ENCODE measurements around the gene PLEKHM3.

Gene PLEKHM3

GRCh38 chr2:207937823-207938222 lies 87.5 kb downstream of the PLEKHM3 start:
- H3K4me3 ChIP-seq (ENCODE audit: low read length) = no peak overlapping the region
- no peaks in the 10 kb centered on the region for H4K20me1 ChIP-seq (ENCODE audit: insufficient read depth, low read length)
- no peak overlapping the region for H3K9ac ChIP-seq (ENCODE audit: low read length)
- no peak overlapping the region for H3K27ac ChIP-seq (ENCODE audit: low read length)
- no peaks in the 10 kb centered on the region for H3K9me3 ChIP-seq (ENCODE audit: insufficient read depth, low read length)
- no peaks in the 10 kb centered on the region for H3K4me1 ChIP-seq (ENCODE audit: low read length)
- no peak overlapping the region for H2AFZ ChIP-seq (ENCODE audit: low read depth, low read length)
- TF ChIP-seq CTCF (IDR thresholded peaks at IDR 0.05; ENCODE audit: low read depth, low read length) (no peak), EZH2phosphoT487 (IDR thresholded peaks at IDR 0.05; ENCODE audit: low read depth) (no peak)
- H3K79me2 ChIP-seq (ENCODE audit: low read length) = no peaks in the 10 kb centered on the region
- H3K27me3 ChIP-seq (ENCODE audit: low read depth, low read length) = no peaks in the 10 kb centered on the region
- no peaks in the 10 kb centered on the region for H3K36me3 ChIP-seq (replicated peaks; ENCODE audit: low read depth, low read length)
- no peak overlapping the region for H3K4me2 ChIP-seq (ENCODE audit: low read length)

GRCh38 chr2:207937253-207937652 lies 88.1 kb downstream of the PLEKHM3 start:
- H3K9ac ChIP-seq (ENCODE audit: low read length) = no peak overlapping the region
- no peak overlapping the region for H3K4me2 ChIP-seq (ENCODE audit: low read length)
- H3K27me3 ChIP-seq (ENCODE audit: low read depth, low read length) = no peaks in the 10 kb centered on the region
- H3K27ac ChIP-seq (ENCODE audit: low read length) = no peak overlapping the region
- H3K4me3 ChIP-seq (ENCODE audit: low read length) = no peak overlapping the region
- no peaks in the 10 kb centered on the region for H4K20me1 ChIP-seq (ENCODE audit: insufficient read depth, low read length)
- H3K4me1 ChIP-seq (ENCODE audit: low read length) = no peaks in the 10 kb centered on the region
- H2AFZ ChIP-seq (ENCODE audit: low read depth, low read length) = no peak overlapping the region
- no peak for TF ChIP-seq EZH2phosphoT487 (IDR thresholded peaks at IDR 0.05; ENCODE audit: low read depth)
- no peak for TF ChIP-seq CTCF (IDR thresholded peaks at IDR 0.05; ENCODE audit: low read depth, low read length)
- no peaks in the 10 kb centered on the region for H3K36me3 ChIP-seq (replicated peaks; ENCODE audit: low read depth, low read length)
- H3K9me3 ChIP-seq (ENCODE audit: insufficient read depth, low read length) = no peaks in the 10 kb centered on the region
- no peaks in the 10 kb centered on the region for H3K79me2 ChIP-seq (ENCODE audit: low read length)

GRCh38 chr2:207936380-207936779 lies 88.9 kb downstream of the PLEKHM3 start:
- no peaks in the 10 kb centered on the region for H3K36me3 ChIP-seq (replicated peaks; ENCODE audit: low read depth, low read length)
- no peaks in the 10 kb centered on the region for H3K9me3 ChIP-seq (ENCODE audit: insufficient read depth, low read length)
- H3K27me3 ChIP-seq (ENCODE audit: low read depth, low read length) = no peaks in the 10 kb centered on the region
- H3K4me2 ChIP-seq (ENCODE audit: low read length) = no peak overlapping the region
- TF ChIP-seq EZH2phosphoT487 (IDR thresholded peaks at IDR 0.05; ENCODE audit: low read depth) (no peak), CTCF (IDR thresholded peaks at IDR 0.05; ENCODE audit: low read depth, low read length) (no peak)
- no peaks in the 10 kb centered on the region for H3K4me1 ChIP-seq (ENCODE audit: low read length)
- H3K27ac ChIP-seq (ENCODE audit: low read length) = no peak overlapping the region
- H2AFZ ChIP-seq (ENCODE audit: low read depth, low read length) = no peak overlapping the region
- no peak overlapping the region for H3K4me3 ChIP-seq (ENCODE audit: low read length)
- H3K9ac ChIP-seq (ENCODE audit: low read length) = no peak overlapping the region
- H3K79me2 ChIP-seq (ENCODE audit: low read length) = no peaks in the 10 kb centered on the region
- no peaks in the 10 kb centered on the region for H4K20me1 ChIP-seq (ENCODE audit: insufficient read depth, low read length)

GRCh38 chr2:207935991-207936370 lies 89.3 kb downstream of the PLEKHM3 start:
- Histone ChIP-seq H3K79me2 (ENCODE audit: low read length) (no peaks in the 10 kb centered on the region), H3K4me3 (ENCODE audit: low read length) (no peak overlapping the region), H4K20me1 (ENCODE audit: insufficient read depth, low read length) (no peaks in the 10 kb centered on the region), H3K27me3 (ENCODE audit: low read depth, low read length) (no peaks in the 10 kb centered on the region), H3K4me2 (ENCODE audit: low read length) (no peak overlapping the region), H3K9ac (ENCODE audit: low read length) (no peak overlapping the region), H3K36me3 (replicated peaks; ENCODE audit: low read depth, low read length) (no peaks in the 10 kb centered on the region), H3K9me3 (ENCODE audit: insufficient read depth, low read length) (no peaks in the 10 kb centered on the region), H3K27ac (ENCODE audit: low read length) (no peak overlapping the region), H3K4me1 (ENCODE audit: low read length) (no peaks in the 10 kb centered on the region), H2AFZ (ENCODE audit: low read depth, low read length) (no peak overlapping the region)
- TF ChIP-seq CTCF (IDR thresholded peaks at IDR 0.05; ENCODE audit: low read depth, low read length) = no peak
- TF ChIP-seq EZH2phosphoT487 (IDR thresholded peaks at IDR 0.05; ENCODE audit: low read depth) = no peak

All from OCI-LY3 (cell line).